Measurements from ENCODE around the gene HRAS.

Gene HRAS

DNA sequence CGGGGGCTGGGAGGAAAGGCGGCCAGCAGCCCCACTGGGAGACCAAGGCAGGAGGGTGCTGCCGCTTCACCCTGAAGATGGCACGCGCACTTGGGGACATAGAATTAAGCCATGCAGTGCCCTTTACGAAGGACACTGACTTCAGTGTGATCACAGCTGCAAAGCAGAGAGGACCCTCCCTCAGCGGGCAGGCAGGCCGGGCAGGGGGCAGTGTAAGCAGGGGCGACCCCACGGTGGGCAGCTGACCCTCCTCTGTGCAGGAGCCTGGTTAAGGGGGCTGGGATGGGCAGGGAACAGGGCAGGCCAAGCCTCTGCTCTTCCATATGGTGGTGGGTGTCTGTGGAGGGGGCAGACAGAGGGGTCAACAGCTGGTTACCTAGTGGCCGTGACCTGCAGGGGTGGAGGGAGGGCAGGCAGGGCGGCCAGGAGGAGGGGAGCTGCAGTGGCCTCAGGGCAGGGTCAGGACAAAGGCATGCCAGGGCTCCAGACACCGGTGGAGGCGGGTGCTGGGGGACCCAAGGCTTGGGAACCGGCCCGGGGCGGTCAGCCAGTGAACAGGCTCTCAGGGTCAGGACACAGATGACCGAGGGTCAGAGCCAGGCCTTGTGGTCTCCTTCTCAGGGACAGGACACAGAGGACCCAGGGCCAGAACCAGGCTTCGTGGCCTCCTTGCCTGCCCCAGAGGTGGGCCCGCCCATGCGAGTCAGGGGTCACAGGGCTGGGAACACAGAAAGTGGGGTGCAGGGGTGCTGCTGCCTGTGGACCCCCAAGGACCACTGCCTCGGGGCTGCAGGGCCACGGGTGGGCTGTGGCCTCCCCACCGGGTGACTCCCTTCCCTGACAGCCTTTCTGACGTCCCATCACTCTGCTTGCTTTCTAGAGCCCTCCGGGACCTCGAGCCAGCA, 18.0 kb upstream of the HRAS start:
- TF ChIP-seq POLR2A (IDR thresholded peaks at IDR 0.05; ENCODE audit: low read depth, low read length), result no peak
- FAIRE-seq, result no peak

GRCh38 chr11:551596-551995, 16.2 kb upstream of the HRAS start:
- no peak for TF ChIP-seq POLR2A (IDR thresholded peaks at IDR 0.05; ENCODE audit: low read depth, low read length)
- no peak for DNase-seq (ENCODE audit: insufficient read length, low spot score)
- FAIRE-seq, result no peak

More for the DNA sequence above, 18.0 kb upstream of the HRAS start:
- no peak for DNase-seq (ENCODE audit: insufficient read length, low spot score)

- no peak for DNase-seq (ENCODE audit: insufficient read length, low spot score)
- no peak for FAIRE-seq
- TF ChIP-seq POLR2A (IDR thresholded peaks at IDR 0.05; ENCODE audit: low read depth, low read length), result no peak
These were observed 15.8 kb upstream of the HRAS start for GRCh38 chr11:551131-551530.

DNA sequence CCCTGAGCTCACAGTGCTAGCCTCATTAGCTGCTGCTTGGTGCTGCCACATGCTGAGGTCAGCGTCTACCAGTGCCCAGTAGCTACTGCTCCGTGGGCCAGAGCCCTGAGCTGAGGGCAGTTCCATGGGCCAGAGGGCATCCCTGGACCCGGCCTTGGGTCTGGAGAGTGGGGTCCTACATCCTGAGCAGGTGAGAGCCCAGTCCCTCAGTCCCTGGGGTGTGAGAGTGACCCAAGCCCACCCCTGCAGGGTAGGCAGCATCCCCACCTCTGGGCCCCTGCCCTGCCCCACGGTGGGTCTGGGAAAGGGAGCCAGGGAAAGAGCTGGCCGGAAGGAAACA, 15.3 kb upstream of the HRAS start:
- DNase-seq (ENCODE audit: insufficient read length, low spot score) (no peak), FAIRE-seq (no peak)
- no peak for TF ChIP-seq POLR2A (IDR thresholded peaks at IDR 0.05; ENCODE audit: low read depth, low read length)

DNA sequence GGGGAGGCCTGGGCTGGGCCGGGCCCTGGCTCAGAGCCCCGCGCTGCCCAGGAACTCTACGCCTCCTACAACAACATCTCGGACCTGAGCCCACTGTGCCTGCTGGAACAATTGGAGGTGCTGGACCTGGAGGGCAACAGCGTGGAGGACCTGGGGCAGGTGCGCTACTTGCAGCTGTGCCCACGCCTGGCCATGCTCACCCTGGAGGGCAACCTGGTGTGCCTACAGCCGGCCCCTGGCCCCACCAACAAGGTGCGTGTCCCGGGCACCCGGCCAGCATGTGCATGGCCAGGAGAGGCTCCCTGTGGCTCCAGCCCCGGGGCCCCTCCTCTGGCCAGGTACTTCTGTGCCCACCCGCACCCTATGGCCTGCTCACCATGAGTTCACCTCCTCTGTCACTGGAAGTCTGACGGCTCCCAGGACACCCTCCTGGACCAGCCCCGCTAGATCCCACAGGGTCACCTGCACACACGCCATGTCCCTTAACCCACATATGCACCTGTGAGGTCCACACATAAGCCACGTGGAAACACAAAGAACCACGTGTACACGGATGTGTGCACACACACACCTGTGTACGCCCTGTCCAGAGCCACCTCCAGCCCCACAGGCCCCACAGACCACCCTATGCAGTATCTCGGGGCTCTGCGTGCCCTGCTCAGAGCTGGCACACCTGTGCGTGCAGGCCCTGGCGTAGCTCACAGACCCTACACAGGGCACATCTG, 14.8 kb upstream of the HRAS start:
- TF ChIP-seq POLR2A (IDR thresholded peaks at IDR 0.05; ENCODE audit: low read depth, low read length), result no peak
- FAIRE-seq, result no peak

DNA sequence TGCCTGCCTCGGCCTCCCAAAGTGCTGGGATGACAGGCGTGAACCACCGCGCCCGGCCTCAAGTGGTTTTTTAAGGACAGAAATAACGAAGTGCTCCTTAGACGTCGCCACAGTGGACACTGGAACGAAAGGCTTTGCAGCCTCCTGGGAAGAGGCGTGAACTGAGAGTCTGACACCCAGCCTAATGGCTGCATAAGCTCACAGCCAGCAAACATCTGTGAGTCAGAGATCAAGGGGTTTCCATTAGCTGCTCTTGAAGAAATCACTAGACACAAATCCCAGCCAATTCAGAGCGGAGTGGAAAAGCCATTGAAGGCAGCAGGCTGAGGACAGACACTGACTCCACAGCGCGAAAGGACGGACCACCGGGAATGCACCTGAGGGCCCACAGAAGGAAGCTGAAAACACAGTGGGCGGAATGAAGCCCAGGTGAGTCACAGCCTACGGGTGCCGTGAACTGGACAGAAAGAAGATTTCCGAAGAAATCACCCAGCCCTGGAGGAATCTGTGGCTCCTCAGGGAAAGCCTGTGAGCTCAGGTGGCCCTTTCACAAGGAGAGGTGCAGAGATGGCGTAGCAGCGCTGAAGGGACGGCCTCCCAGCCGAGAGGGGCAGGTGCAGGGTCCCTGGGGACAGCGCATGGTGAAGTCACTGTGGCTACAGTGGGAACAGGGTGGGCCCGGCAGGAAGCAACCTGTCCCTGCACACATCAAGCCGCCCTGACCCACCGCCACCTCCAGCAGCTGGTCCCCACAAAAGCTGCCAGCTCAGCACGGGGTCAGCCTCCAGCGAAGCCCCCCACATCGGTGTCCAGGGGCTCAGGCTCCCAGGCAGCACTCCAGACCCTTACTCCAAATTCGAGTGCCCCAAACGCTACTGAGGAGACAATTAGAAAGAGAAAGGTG, 13.6 kb upstream of the HRAS start:
- DNase-seq (ENCODE audit: insufficient read length, low spot score) (no peak), FAIRE-seq (no peak)
- no peak for TF ChIP-seq POLR2A (IDR thresholded peaks at IDR 0.05; ENCODE audit: low read depth, low read length)

More for the DNA sequence above, 14.8 kb upstream of the HRAS start:
- no peak for DNase-seq (ENCODE audit: insufficient read length, low spot score)

- DNase-seq (ENCODE audit: insufficient read length, low spot score), result no peak
- FAIRE-seq, result no peak
- TF ChIP-seq POLR2A (IDR thresholded peaks at IDR 0.05; ENCODE audit: low read depth, low read length), result no peak
These were observed 9.8 kb upstream of the HRAS start for GRCh38 chr11:545171-545570.

GRCh38 chr11:544817-545166, 9.4 kb upstream of the HRAS start:
- no peak for DNase-seq (ENCODE audit: insufficient read length, low spot score)
- no peak for FAIRE-seq
- no peak for TF ChIP-seq POLR2A (IDR thresholded peaks at IDR 0.05; ENCODE audit: low read depth, low read length)

- no peak for TF ChIP-seq POLR2A (IDR thresholded peaks at IDR 0.05; ENCODE audit: low read depth, low read length)
- DNase-seq (ENCODE audit: insufficient read length, low spot score) (no peak), FAIRE-seq (no peak)
These were observed 6.1 kb upstream of the HRAS start for GRCh38 chr11:541433-541885.

GRCh38 chr11:540583-541432, 5.4 kb upstream of the HRAS start:
- TF ChIP-seq POLR2A (IDR thresholded peaks at IDR 0.05; ENCODE audit: low read depth, low read length), result no peak
- FAIRE-seq, result no peak
- DNase-seq (ENCODE audit: insufficient read length, low spot score), result no peak

- no peak for TF ChIP-seq POLR2A (IDR thresholded peaks at IDR 0.05; ENCODE audit: low read depth, low read length)
- FAIRE-seq (no peak), DNase-seq (ENCODE audit: insufficient read length, low spot score) (no peak)
These were observed 4.7 kb upstream of the HRAS start for GRCh38 chr11:539971-540481.

DNA sequence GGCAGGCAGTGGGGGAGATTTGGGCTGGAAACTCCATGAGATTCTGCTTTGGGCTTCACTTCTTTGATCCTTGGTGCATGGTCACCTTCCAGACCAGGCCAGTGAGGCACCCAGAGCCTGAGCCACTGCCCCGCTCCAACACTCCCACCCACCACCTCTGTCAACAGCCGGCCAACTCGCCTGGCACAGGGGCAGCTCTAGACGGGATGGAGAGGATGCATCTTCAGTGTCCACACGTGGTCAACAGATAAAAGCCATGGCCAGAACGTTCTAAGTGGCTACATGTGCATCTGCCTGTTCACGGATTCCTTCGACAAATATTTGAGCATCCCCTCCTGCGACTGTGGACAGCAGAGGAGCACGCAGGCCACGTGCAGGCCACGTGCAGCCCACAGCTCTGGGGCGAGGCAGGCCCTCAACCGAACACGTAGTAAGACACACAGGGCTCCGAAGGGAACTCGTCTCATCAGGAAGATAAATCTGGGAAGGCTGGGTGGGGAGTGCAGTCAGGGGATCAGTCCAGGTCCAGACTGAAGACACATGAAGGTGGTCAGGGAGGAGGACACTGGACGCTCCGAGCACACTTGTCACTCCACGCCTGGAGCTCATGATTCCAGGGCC, 3.2 kb upstream of the HRAS start:
- FAIRE-seq (no peak), DNase-seq (ENCODE audit: insufficient read length, low spot score) (no peak)
- TF ChIP-seq POLR2A (IDR thresholded peaks at IDR 0.05; ENCODE audit: low read depth, low read length), result no peak

All from H54 (cell line).